H1 (cell line): ENCODE results near the gene CAMK2G. TPM values are rescaled to one million over a fixed set of nuclear protein-coding genes. Genes with fewer than 3 reads are reported as not detected.

Experiments used
- CTCF ChIA-PET: fragments of 300-600 bp; sonication (Branson Sonifier 250); formaldehyde crosslinking; loops from one replicate; lab custom pipeline; 2021; ENCODE audit not compliant: partially characterized antibody; lab: Charles Lee
- POLR2A ChIA-PET: fragments of 300-600 bp; sonication (Branson Sonifier 250); formaldehyde crosslinking; loops from one replicate; lab custom pipeline; 2021; ENCODE audit warnings: inconsistent platforms; ENCODE audit not compliant: partially characterized antibody; lab: Charles Lee
- DNase-seq, 2 experiments: peaks; one replicate each; pipeline versions ENCODE4 v3.0.0 to v3.0.0-alpha.2; 2010 to 2022; ENCODE audit warnings: low spot score in 2 of 2, low read depth in 1 of 2, mixed read lengths in 1 of 2
- FAIRE-seq: peaks from 2 replicates; lab custom pipeline; 2011; peaks lifted over from hg19 to GRCh38; lab: Jason Lieb, UNC
- H2AFZ ChIP-seq: 2 replicates; pipeline ENCODE4 v1.8.1; 2012; ENCODE audit warnings: low read length, inconsistent platforms
- H2AK5ac ChIP-seq: 2 replicates; pipeline ENCODE4 v1.6.1; 2013; ENCODE audit warnings: low read depth, low read length
- H2BK120ac ChIP-seq: replicated peaks from 2 replicates; pipeline ENCODE3; 2013; ENCODE audit warnings: low read depth, low read length, inconsistent platforms
- H2BK12ac ChIP-seq: 2 replicates; pipeline ENCODE4 v1.6.1; 2013; ENCODE audit warnings: low read depth, low read length
- H2BK15ac ChIP-seq: 2 replicates; pipeline ENCODE4 v1.6.1; 2013; ENCODE audit warnings: low read length
- H2BK20ac ChIP-seq: 2 replicates; pipeline ENCODE4 v1.6.1; 2013; ENCODE audit warnings: low read length
- H2BK5ac ChIP-seq: 2 replicates; pipeline ENCODE4 v1.6.1; 2013; ENCODE audit warnings: low read depth, low read length
- H3K14ac ChIP-seq: 2 replicates; pipeline ENCODE4 v1.6.1; 2013; ENCODE audit warnings: inconsistent platforms; ENCODE audit not compliant: insufficient read length
- H3K18ac ChIP-seq: 2 replicates; pipeline ENCODE4 v1.6.1; 2013; ENCODE audit warnings: low read length; ENCODE audit errors: extremely low read depth
- H3K23ac ChIP-seq: 2 replicates; pipeline ENCODE4 v1.6.1; 2013; ENCODE audit warnings: inconsistent platforms; ENCODE audit not compliant: insufficient read length
- H3K23me2 ChIP-seq: 2 replicates; pipeline ENCODE4 v1.6.1; 2013; ENCODE audit warnings: low read depth, low read length
- H3K27ac ChIP-seq: 2 replicates; pipeline ENCODE4 v1.6.1; 2011; ENCODE audit warnings: low read depth, low read length, inconsistent platforms
- H3K27me3 ChIP-seq, 4 experiments: replicated peaks in 1 of 4; 1 replicate in 1 of 4; 2 replicates in 3 of 4; pipeline versions ENCODE4 v1.6.1 to v1.8.1; 2011 to 2013; ENCODE audit warnings: low read length in 3 of 4, mild to moderate bottlenecking in 3 of 4, inconsistent platforms in 2 of 4, mixed read lengths in 2 of 4, moderate library complexity in 1 of 4; ENCODE audit not compliant: control insufficient read depth in 3 of 4, insufficient read depth in 3 of 4; ENCODE audit errors: extremely low read depth in 1 of 4
- H3K36me3 ChIP-seq, 4 experiments: 2 replicates each; pipeline versions ENCODE4 v1.6.1 to v1.8.1; 2011 to 2013; ENCODE audit warnings: mild to moderate bottlenecking in 4 of 4, low read length in 3 of 4, moderate library complexity in 2 of 4, control low read depth in 1 of 4, inconsistent platforms in 1 of 4; ENCODE audit not compliant: insufficient read depth in 4 of 4, control insufficient read depth in 2 of 4
- H3K4ac ChIP-seq: replicated peaks from 2 replicates; pipeline ENCODE3; 2013; ENCODE audit warnings: low read length, low read depth, mixed read lengths, inconsistent platforms; ENCODE audit not compliant: insufficient read length
- H3K4me1 ChIP-seq, 4 experiments: replicated peaks in 1 of 4; 1 replicate in 1 of 4; 2 replicates in 3 of 4; pipeline versions ENCODE4 v1.6.1 to v1.8.1; 2011 to 2013; ENCODE audit warnings: low read length in 3 of 4, inconsistent platforms in 2 of 4, mixed read lengths in 1 of 4; ENCODE audit not compliant: insufficient read depth in 4 of 4, control insufficient read depth in 3 of 4
- H3K4me2 ChIP-seq, 2 experiments: 2 replicates each; pipeline versions ENCODE4 v1.6.1 to v1.8.1; 2011 to 2013; ENCODE audit warnings: low read depth in 2 of 2, low read length in 2 of 2, control low read depth in 1 of 2, inconsistent platforms in 1 of 2, mild to moderate bottlenecking in 1 of 2; ENCODE audit not compliant: insufficient read depth in 1 of 2
- H3K4me3 ChIP-seq, 4 experiments: fragments of 200-600, 300-600 bp in 1 of 4; sonication (generic), shearing (Covaris generic), sonication (Bioruptor Twin) in 1 of 4; 2 replicates each; pipeline versions ENCODE4 v1.5.1 to v1.8.1; 2011 to 2016; ENCODE audit warnings: low read length in 4 of 4, low read depth in 3 of 4, control low read depth in 2 of 4, inconsistent platforms in 2 of 4, mild to moderate bottlenecking in 2 of 4, mixed read lengths in 1 of 4, moderate library complexity in 1 of 4; ENCODE audit not compliant: insufficient read depth in 2 of 4; ENCODE audit errors: extremely low read depth in 1 of 4
- H3K56ac ChIP-seq: replicated peaks from 2 replicates; pipeline ENCODE3; 2013; ENCODE audit warnings: low read depth, mild to moderate bottlenecking, mixed read lengths, low read length, inconsistent platforms; ENCODE audit not compliant: insufficient read length
- H3K79me1 ChIP-seq: 2 replicates; pipeline ENCODE4 v1.6.1; 2013; ENCODE audit warnings: low read depth, low read length, control low read depth
- H3K79me2 ChIP-seq, 2 experiments: 2 replicates each; pipeline versions ENCODE4 v1.6.1 to v1.8.1; 2012 to 2013; ENCODE audit warnings: low read length in 2 of 2, mild to moderate bottlenecking in 2 of 2, inconsistent platforms in 1 of 2; ENCODE audit not compliant: insufficient read depth in 2 of 2, control insufficient read depth in 1 of 2
- H3K9ac ChIP-seq, 4 experiments: replicated peaks in 1 of 4; 1 replicate in 1 of 4; 2 replicates in 3 of 4; pipeline versions ENCODE4 v1.6.1 to v1.8.1; 2011 to 2013; ENCODE audit warnings: low read depth in 3 of 4, low read length in 3 of 4, control low read depth in 2 of 4, mild to moderate bottlenecking in 2 of 4, moderate library complexity in 2 of 4, inconsistent platforms in 1 of 4; ENCODE audit errors: extremely low read depth in 1 of 4
- H3K9me3 ChIP-seq, 2 experiments: 2 replicates each; pipeline versions ENCODE4 v1.6.1 to v1.8.1; 2012 to 2013; ENCODE audit warnings: mild to moderate bottlenecking in 2 of 2, moderate library complexity in 2 of 2, control low read depth in 1 of 2, inconsistent platforms in 1 of 2, low read depth in 1 of 2, low read length in 1 of 2, mixed read lengths in 1 of 2; ENCODE audit not compliant: insufficient read depth in 2 of 2
- H4K20me1 ChIP-seq, 2 experiments: replicated peaks in 1 of 2; 2 replicates each; pipeline versions ENCODE3 to v1.8.1; 2011 to 2013; ENCODE audit warnings: inconsistent platforms in 2 of 2, low read length in 2 of 2, mild to moderate bottlenecking in 1 of 2; ENCODE audit not compliant: insufficient read depth in 2 of 2, control insufficient read depth in 1 of 2
- H4K5ac ChIP-seq: 2 replicates; pipeline ENCODE4 v1.6.1; 2013; ENCODE audit warnings: low read length, low read depth, mixed read lengths, inconsistent platforms; ENCODE audit not compliant: insufficient read length
- H4K8ac ChIP-seq: 2 replicates; pipeline ENCODE4 v1.8.0; 2013; ENCODE audit warnings: mild to moderate bottlenecking, moderate library complexity, low read length, inconsistent platforms; ENCODE audit not compliant: insufficient read depth; ENCODE audit errors: extremely low read depth
- H4K91ac ChIP-seq: replicated peaks from 2 replicates; pipeline ENCODE3; 2013; ENCODE audit warnings: low read length, mixed read lengths, inconsistent platforms; ENCODE audit not compliant: insufficient read length
- POLR2A ChIP-seq, 2 experiments: IDR thresholded peaks; 1 replicate in 1 of 2; 2 replicates in 1 of 2; pipeline ENCODE4 v1.6.1; 2011; ENCODE audit warnings: low read depth in 2 of 2, low read length in 2 of 2, mild to moderate bottlenecking in 2 of 2; ENCODE audit errors: control extremely low read depth in 1 of 2
- POU5F1 ChIP-seq: IDR thresholded peaks from 2 replicates; pipeline ENCODE4 v1.6.1; 2011; ENCODE audit warnings: low read depth, mild to moderate bottlenecking, low read length, moderate library complexity
- WGBS, 2 experiments: shearing (Covaris generic) in 1 of 2; methylation state at CpG; one replicate each; pipeline versions ENCODE4 v1.1.6 to v1.1.7; 2013 to 2015; ENCODE audit warnings: low lambda C conversion rate in 2 of 2, mixed read lengths in 2 of 2, inconsistent platforms in 1 of 2, low coverage in 1 of 2, missing lambda C conversion rate in 1 of 2; ENCODE audit not compliant: insufficient replicate concordance in 2 of 2, insufficient coverage in 1 of 2, insufficient read length in 1 of 2; ENCODE audit errors: extremely low coverage in 1 of 2, missing lambda C conversion rate in 1 of 2; 5-methylcytosine and 5-hydroxymethylcytosine counted together
- polyA plus RNA-seq, 7 experiments: library from polyadenylated mRNA; depleted of rRNA in 3 of 7; stranded (reverse) in 5 of 7; unstranded in 2 of 7; fragments of >200 nt in 5 of 7; fragments of 200-250 nt in 2 of 7; gene quantifications; 1 replicate in 5 of 7; 2 replicates in 1 of 7; 4 replicates in 1 of 7; pipeline versions ENCODE4 v1.2.1 to v1.2.3, GENCODE V29; 2011 to 2013; ENCODE audit warnings: missing spikeins in 2 of 7, mixed read lengths in 2 of 7
- total RNA-seq: library from RNA; stranded (reverse); fragmentation: NEBNext Ultra II Directional; extraction: Animal tissue kit (Norgen Biotek cat#: 25700); gene quantifications from 2 replicates; pipeline ENCODE4 v1.2.1, GENCODE V29; 2021

CAMK2G gene
- total and polyA plus RNA-seq, 2 of the 8 experiments (the other 6 are each of a cell fraction or from before 2014, with no cell fraction given) = 28.9 to 31.7 TPM

GRCh38 chr10:73799899-73800559 lies 74.3 kb downstream of the CAMK2G start:
- H3K4me3 ChIP-seq = no peak overlapping the region
- H3K36me3 ChIP-seq = peaks cover 5 to 29% (median 21%) of the 10 kb centered on the region in 4 experiments
- no peaks in the 10 kb centered on the region for H3K4me1 ChIP-seq
- H2BK12ac ChIP-seq = no peak overlapping the region
- FAIRE-seq (no peak), DNase-seq (no peak)
- no peak overlapping the region for H3K27ac ChIP-seq
- no peaks in the 10 kb centered on the region for H3K79me2 ChIP-seq
- ChIA-PET POLR2A (interaction anchor here (0.6 to 12.1 kb wide), 11 partner anchors 8 to 59 kb away, joined by 3 to 137 read pairs (median 3); partner anchors contain the start of genes CHCHD1 and NDST2), CTCF (interaction anchor here (0.6 to 1.9 kb wide), 4 partner anchors 10 to 14 kb away, joined by 3 to 6 read pairs (median 4); no protein-coding TSS in a partner anchor)
- no peak overlapping the region for H4K5ac ChIP-seq
- no peak overlapping the region for H4K91ac ChIP-seq
- H3K9ac ChIP-seq = no peak overlapping the region
- no peak overlapping the region for H3K14ac ChIP-seq
- no peaks in the 10 kb centered on the region for H3K9me3 ChIP-seq
- no peaks in the 10 kb centered on the region for H3K27me3 ChIP-seq
- TF ChIP-seq POU5F1 (no peak), POLR2A (IDR thresholded peaks at IDR 0.05; ENCODE audit: control extremely low read depth in 1 of 2, low read depth in 2 of 2, low read length in 2 of 2) (peak in 1 of 2 experiments; percentile 9; a peak in 1 of 3 replicates)
- H2BK20ac ChIP-seq = no peak overlapping the region
- H2BK120ac ChIP-seq = no peak overlapping the region
- H3K4ac ChIP-seq = no peak overlapping the region
- H2AFZ ChIP-seq = no peak overlapping the region
- peaks cover 0 to 10% of the 10 kb centered on the region in 2 experiments for H4K20me1 ChIP-seq
- WGBS, 2 experiments = 90% methylated on average over 9 of the region's 9 CpGs; no CpG with 5 or more reads in 1 of the 2 experiments
- no peak overlapping the region for H3K56ac ChIP-seq
- no peak overlapping the region for H2AK5ac ChIP-seq
- H3K4me2 ChIP-seq = no peak overlapping the region
- H4K8ac ChIP-seq = no peak overlapping the region
- no peaks in the 10 kb centered on the region for H3K79me1 ChIP-seq
- no peaks in the 10 kb centered on the region for H3K23me2 ChIP-seq
- H3K18ac ChIP-seq = no peak overlapping the region
- H2BK5ac ChIP-seq = no peak overlapping the region; the same call in 1 of the 2 replicates
- H3K23ac ChIP-seq = no peak overlapping the region
- H2BK15ac ChIP-seq = no peak overlapping the region
